ENCODE results near the gene ACSL1.
A peak's percentile ranks its signal among the peaks of the same experiment; 100 is the strongest.

Gene ACSL1

GRCh38 chr4:184833046-184833838, 7.5 kb upstream of the ACSL1 start:
- no peak for TF ChIP-seq CTCF (IDR thresholded peaks at IDR 0.05; ENCODE audit: low read depth, low read length)
- DNase-seq (ENCODE audit: low read depth in 2 of 2): no peak
- H3K4me3 ChIP-seq (replicated peaks in 1 of 2; ENCODE audit: low read depth in 2 of 2, low read length in 2 of 2): no peak overlapping the region

- H3K4me3 ChIP-seq (replicated peaks in 1 of 2; ENCODE audit: low read depth in 2 of 2, low read length in 2 of 2): no peak overlapping the region
- DNase-seq (ENCODE audit: low read depth in 2 of 2): peak in 1 of 2 donors; percentile 31
- no peak for TF ChIP-seq CTCF (IDR thresholded peaks at IDR 0.05; ENCODE audit: low read depth, low read length)
Observed at GRCh38 chr4:184831153-184831552, 5.4 kb upstream of the ACSL1 start.

- DNase-seq (ENCODE audit: low read depth in 2 of 2): no peak
- peak overlapping the region; percentile 39 to 72 for H3K4me3 ChIP-seq (replicated peaks in 1 of 2; ENCODE audit: low read depth in 2 of 2, low read length in 2 of 2)
- no peak for TF ChIP-seq CTCF (IDR thresholded peaks at IDR 0.05; ENCODE audit: low read depth, low read length)
Observed at GRCh38 chr4:184826691-184827270, 1.0 kb upstream of the ACSL1 start.

GRCh38 chr4:184825141-184825895, 450 bp downstream of the ACSL1 start:
- H3K4me3 ChIP-seq (replicated peaks in 1 of 2; ENCODE audit: low read depth in 2 of 2, low read length in 2 of 2): peak overlapping the region; percentile 60 to 72
- no peak for TF ChIP-seq CTCF (IDR thresholded peaks at IDR 0.05; ENCODE audit: low read depth, low read length)
- peak; percentile 18 to 33 for DNase-seq (ENCODE audit: low read depth in 2 of 2)

GRCh38 chr4:184824776-184825084, 1.0 kb downstream of the ACSL1 start:
- H3K4me3 ChIP-seq (replicated peaks in 1 of 2; ENCODE audit: low read depth in 2 of 2, low read length in 2 of 2): peak overlapping the region; percentile 60 to 72
- DNase-seq (ENCODE audit: low read depth in 2 of 2): no peak
- no peak for TF ChIP-seq CTCF (IDR thresholded peaks at IDR 0.05; ENCODE audit: low read depth, low read length)

GRCh38 chr4:184824081-184824775, 1.5 kb downstream of the ACSL1 start:
- DNase-seq (ENCODE audit: low read depth in 2 of 2): peak in 1 of 2 donors; percentile 38
- peak overlapping the region; percentile 60 to 72 for H3K4me3 ChIP-seq (replicated peaks in 1 of 2; ENCODE audit: low read depth in 2 of 2, low read length in 2 of 2)
- no peak for TF ChIP-seq CTCF (IDR thresholded peaks at IDR 0.05; ENCODE audit: low read depth, low read length)
